GM11168 (cell line): ENCODE results near the gene PSPC1.

Source experiments
- in situ Hi-C: fragments of 300-500 bp; cut with MboI; formaldehyde crosslinking; loops from one replicate; pipeline ENCODE4 v1.12.0; 2022; ENCODE audit warnings: low sequenced_read_pairs; ENCODE audit not compliant: unreplicated experiment

The PSPC1 gene

GRCh38 chr13:19676168-19676567 is 106.6 kb downstream of the PSPC1 start:
- in situ Hi-C loops, result no loop called here

DNA sequence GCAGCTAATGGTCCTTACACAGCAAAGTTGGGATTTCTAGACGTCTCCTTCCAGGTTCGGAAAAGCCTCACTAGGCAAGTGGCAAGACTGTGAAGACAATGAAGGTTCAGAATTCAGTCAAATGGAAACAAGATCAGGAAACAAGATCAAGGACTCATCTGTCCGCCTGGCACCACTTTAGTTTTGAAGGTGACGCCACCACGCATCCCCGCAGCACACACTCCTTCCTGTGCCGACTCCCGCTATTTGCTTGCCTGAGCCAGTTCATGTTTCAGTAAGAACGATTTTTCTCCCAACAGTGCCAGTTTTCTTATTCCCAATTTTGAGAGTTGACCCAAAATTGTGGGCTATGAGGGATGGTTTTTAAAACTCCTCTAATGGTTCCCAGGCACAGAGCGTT is 107.8 kb downstream of the PSPC1 start:
- in situ Hi-C loops, result no loop called here

- in situ Hi-C loops, result no loop called here
These were observed 109.0 kb downstream of the PSPC1 start for GRCh38 chr13:19673473-19674430.

GRCh38 chr13:19672990-19673389 is 109.8 kb downstream of the PSPC1 start:
- in situ Hi-C loops, result no loop called here

DNA sequence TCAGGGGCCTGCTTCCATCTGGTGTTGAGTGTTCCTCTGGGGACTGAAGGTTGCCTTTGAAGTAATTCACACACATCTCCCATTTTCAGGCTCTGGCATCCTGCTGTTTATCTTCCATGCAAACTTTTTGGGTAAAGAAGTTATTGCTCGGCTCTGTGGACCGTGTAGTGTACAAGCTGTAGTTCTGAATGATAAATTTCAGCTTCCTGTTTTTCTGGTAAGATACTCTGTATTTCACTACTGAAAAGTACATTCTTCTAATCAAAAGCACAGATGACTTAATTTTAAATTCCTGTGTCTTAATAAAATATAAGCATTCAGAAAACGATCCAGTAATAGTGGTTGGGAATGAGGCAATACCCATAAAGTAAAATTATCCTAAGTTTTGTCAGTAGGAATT is 112.6 kb downstream of the PSPC1 start:
- in situ Hi-C loops, result no loop called here

DNA sequence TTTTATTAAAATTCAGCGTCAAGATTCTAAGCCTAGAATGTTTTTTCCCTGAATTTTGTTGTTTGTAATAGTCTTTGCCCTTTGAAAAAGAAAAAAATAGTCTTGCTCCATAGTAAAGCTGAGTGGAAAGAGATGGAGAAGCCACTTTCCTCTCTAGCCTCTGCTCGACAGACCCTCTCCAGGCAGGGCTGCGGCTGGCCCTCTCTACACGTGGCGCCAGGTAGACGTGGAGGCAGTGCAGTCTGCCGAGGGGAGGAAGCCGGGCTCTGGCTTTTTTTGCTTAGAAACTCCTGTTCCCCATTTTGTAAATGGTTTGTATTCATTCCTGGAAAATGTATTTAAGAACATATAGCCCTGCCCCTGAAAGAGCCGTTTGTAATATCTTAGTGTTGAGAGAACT is 114.0 kb downstream of the PSPC1 start:
- in situ Hi-C loops, result no loop called here

- in situ Hi-C loops, result no loop called here
These were observed 117.3 kb downstream of the PSPC1 start for GRCh38 chr13:19665427-19665859.

DNA sequence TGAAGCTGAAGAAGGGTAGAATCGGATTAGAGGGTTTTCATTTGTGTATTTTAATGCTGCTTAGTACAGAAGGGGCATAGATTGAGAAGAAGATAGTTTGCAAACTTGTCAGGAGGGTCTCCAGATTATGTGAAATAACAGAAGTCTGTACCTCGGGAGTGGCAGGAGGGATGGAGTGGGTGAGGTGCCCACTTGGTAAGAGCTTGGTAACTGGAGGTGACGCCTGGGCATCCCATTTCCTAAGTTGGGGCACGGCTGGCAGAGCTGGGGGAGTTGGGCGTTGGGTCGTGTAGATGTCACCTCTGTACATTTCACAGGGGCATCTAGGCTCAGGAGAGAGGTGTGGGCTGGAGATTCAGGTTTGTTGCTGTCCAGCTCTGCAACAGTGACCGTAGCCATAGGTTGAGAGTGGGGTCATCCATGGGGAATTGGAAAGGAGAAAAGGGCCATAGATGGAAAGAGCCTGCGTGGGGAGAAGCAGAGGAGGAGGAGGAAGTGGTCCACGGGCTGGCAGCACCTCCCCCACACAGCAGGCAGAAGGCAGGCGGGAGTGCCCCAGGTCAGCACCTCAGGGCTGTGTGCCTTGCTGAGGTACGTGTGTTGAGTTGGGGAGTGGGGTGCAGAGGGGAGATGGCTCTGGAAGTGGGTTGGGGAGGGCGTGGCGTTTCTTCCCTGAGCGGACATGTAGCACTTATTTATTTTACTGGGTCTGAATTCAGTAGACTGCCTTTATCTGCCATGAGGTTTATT is 118.1 kb downstream of the PSPC1 start:
- in situ Hi-C loops, result no loop called here

DNA sequence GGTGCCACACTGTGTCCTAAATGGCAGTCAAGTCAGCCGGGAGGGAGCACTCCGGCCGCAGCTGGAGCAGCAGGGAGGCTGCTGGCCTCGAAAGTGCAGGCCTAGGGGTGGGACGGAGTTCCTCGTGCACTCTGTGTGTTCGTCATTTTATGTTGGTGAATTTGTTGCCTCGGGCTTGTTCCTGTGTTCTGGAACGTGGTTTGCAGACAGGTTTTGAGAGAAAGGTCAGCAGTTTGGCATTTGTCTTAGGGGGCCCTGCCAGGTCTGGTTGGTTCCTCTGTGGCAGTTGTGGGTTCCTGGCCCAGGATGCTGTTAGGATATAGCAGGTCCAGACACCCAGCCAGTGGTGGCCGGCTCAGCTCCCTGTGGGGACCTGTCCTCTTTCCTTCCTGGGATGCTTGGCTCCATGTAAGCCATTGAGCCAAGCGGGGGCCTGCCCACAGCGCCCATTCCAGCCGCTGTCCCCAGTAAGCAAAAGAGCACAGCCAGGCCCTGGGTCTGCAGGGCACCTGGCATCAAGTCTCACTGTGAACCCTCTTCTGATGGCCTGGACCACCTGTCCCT is 119.2 kb downstream of the PSPC1 start:
- in situ Hi-C loops, result no loop called here

DNA sequence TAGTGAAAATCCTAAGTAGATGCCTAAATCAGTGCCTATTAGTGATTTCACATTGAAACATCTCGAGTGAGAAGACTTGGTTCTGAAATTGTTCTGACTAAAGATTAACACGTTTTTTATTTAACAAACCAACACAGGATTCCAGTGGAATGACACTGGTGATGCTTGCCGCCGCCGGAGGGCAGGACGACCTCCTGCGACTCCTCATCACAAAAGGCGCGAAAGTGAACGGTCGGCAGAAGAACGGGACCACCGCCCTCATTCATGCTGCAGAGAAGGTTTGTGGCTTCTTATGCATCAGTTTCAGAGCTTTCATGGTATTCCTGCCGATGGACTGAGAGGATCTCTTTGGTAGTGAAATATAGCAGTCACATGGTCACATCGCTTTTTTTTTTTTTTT is 121.2 kb downstream of the PSPC1 start:
- in situ Hi-C loops, result no loop called here

DNA sequence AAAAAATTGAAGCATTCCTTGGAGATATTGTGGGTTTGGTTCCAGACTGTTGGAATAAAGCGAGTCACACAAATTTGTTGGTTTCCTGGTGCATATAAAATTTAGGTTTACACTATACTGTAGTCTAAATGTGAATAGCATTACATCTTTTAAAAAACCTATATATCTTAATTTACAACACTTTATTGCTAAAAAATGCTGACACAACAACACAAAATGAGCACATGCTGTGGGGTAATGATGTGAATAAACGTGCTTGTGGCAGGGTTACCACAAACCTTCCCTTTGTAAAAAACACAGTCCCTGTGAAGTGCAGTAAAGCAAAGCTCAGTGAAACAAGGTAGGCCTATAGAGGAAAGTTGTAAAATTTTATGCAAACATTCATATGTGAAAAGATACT is 121.6 kb downstream of the PSPC1 start:
- in situ Hi-C loops, result no loop called here

GRCh38 chr13:19658831-19659230 is 123.9 kb downstream of the PSPC1 start:
- in situ Hi-C loops, result no loop called here

DNA sequence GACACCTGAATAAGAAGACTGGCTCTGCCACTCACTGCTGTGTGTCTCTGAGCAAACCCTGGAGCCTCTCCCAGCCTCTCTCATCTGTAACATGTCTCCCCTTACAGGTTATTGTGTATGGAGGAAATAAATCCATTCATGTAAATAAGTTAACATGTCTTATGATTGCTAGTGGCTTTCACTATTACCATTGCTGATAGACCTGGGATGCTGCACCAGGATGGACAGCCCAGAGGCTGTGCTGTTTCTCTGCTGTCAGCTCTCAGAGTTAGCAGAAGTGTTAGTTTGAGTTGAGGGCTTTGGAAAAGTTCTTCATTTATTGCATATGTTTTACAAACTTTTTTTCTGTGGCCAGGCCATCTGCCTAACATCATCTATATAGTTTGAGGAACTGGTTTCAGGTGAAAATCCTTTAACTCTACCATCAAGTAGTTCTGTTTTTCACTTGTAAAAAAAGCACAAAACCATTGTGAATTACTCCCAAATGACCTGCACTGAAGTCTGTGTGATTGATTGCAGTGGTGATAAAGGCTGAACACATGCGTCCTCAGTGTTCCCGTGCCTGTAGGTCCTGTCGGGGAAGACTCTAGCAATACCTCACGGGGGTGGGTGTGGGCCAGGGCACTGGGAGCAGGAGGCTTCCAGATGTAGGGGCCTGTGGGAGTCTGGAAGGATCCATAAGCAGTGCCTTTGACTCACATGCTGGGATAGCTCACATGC is 124.7 kb downstream of the PSPC1 start:
- in situ Hi-C loops, result no loop called here
